ENCODE measurements around the gene MAFF. TPM values are rescaled to one million over a fixed set of nuclear protein-coding genes. Genes with fewer than 3 reads are reported as not detected.

MAFF gene
- polyA plus RNA-seq, 10 donors = 2.9 to 5.9 (median 4.3) TPM

DNA sequence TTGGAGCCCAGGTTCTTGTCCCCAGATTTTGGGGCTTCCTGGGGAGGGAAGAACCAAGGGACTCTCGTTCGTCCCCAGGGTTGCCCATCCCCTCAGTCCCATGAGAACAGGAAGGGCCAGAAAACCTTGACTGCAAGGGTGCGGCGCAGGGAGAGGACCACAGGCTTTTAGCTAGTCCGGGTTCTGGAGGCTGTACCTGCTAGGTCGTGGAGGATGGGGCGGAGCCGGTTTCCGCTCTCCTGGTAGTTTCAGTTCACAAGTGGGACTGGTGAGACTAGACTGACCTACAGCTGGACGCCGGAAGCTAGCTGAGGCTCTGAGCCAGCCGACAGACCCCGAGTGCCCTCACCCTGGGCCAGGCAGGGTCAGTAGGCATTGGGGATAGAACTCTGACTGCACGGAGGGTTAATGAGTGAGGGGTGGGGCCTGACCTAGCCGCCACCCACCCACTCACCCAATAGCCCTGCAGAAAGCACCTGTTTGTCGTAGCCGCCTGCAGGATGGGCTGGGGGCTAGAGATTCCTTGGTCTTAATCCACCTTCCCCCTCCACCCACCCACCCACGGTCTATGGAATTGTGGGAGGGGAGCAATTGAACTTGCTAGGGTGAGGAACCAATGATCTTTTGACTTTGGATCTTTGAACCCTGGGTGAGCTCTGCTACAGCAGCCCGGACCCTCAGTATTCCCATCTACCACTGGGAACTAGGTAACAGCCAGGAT is 1.5 kb downstream of the MAFF start:
- DNase-seq = peak in 1 of 3 donors; percentile 53

DNA sequence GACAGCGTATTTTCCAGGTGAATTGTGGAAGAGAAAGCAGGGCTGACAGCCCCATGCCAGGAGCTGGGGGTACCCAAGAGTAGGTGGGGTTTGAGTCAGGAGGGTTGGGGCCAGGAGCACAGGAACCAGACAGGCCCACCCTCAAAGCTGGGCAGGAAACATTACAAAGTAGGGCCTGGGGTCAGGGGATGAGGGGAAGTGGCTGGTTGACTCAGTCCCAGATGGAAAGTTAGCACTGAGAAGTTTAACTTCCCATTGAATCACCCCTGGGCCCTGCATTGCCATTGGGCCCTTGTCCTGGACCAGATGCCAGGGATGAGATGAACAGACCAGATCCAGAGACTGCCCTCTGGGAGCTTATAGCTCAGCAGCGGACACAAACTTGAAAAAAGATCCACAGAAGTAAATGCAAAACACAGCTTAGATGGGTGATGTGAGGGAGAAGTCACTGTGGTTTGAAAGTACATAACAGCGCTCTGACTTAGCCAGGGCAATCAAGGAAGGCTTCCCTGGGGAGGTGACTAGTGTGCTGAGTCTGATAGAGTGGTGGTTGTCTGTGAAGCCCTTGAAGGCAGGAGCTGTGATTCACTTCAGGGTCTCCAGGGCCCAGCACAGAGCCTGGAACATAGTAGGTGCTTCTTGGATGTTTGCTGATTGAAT is 2.2 kb downstream of the MAFF start:
- DNase-seq = no peak

DNA sequence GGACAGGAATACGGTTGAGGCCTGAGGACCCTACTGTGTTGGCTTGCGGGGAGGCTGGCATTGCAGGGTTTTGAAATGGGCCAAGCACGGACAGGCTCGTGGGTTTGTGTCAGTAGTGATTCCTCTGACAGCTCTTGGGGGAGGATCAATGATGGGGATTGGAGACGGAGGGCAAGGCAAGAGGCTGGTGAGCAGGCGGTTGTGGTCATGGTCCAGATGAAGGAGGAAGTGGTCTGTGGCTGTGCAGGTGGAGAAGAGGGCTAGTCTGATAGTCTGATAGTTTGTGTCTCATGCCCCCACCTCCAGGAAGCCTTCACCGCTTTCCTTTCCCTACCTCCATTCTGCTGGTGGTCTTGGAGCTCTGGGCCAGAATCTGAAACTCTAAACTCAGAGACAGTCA is 3.0 kb downstream of the MAFF start:
- DNase-seq = no peak

DNA sequence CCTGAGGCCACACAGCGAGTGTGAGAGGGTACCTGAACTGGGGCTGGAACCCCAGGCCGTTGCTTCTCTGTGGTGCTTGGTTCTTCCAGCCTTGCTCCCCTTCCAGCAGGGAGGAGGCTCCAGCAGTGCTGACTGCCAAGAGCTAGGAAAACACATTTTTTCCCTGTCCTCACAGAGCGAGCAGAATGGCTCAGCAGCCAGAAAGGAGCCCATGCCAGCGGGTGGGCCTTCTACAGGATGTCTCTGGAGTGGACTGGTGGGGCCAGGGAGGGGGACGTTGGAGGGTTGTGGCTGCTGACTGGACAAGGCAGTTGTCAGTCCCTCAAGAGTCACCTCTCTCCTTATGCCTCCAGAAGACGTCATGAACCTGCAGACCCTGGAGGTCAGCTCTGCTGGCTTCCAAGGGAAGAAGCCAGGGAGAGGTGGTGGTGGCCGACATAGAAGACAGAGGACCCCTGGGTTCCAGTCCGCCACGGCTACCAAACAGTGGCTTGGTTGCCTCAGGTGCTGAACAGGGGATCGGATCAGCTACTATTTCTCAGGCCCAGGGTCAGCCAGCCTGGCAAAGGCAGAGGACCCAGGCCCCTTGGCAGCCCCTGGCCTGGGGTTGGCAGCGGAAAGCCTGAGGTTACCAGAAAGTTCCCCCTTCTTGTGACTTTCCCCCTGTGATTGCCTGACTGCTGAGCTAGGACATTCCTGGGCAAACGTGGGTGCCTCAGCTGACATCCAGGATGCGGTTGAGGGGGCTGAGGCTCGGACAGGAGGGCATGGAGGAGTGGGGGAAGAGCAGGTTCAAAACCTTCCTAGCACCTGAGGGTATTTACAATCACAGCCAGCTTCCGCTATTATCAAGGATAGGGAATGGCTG is 3.7 kb downstream of the MAFF start:
- DNase-seq = peak; percentile 85 to 95 (median 94)

DNA sequence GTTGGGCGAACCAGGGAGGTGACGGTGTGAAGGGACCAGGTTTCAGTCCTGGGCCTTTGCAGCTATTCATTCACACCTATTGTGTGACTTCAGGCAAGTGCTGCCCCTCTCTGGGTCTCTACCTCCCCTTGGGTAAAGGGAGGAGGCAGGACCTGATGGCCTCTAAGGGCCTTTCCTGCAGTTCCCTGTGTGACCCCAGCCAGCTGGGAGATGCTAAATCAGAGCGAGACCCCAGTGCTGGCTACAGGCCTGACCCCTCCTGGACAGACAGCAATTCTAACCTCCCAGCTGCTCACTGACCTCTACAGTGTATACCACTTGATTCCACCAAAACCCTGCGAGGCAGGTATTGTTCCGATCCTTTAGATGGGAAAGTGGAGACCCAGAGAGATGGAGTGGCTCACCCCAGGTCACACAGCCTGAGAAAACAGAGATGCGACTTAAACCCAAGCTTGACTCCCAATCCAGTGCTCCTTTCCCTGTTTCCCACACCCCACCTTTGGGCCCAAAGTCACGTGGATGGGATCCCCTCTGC is 6.2 kb downstream of the MAFF start:
- no peak for DNase-seq

DNA sequence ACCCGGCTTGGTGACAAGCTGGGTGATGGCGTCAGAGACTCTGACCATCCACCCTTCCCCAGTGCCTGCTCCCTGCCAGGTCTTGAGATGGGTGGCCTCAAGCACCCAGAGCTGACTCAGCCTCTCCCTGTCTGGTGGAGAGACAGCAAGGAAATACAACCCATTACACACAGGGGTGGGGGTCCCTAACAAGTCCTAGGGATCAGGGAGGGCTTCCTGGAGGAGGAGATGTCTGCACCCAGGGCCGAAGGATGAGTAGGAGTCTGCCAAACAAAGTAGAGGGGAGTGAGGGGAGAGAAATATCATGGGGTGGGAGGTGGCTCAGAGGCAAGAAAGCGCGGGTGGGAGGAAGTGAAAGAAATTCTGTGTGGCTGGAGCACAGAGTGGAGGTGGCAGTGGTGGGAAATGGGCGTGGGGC is 6.8 kb downstream of the MAFF start:
- no peak for DNase-seq

DNA sequence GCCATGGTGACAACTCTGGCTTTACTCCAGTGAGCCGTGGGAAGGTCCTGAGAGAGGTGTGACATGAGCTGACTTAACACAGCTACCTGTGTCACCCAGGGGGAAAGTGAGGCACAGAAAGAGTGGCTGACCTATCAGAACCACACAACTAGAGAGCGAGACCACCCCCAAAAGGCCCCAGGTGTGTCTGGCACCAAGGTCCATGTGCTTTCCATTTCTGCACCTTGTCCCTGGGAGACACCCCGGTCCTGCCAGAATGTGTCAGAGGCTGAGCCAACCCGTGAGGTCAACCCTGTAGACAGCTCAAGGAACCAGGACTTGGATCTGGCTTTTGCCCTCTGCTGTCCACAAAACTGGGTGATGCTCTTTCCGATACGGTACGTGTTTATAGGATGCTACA is 9.8 kb downstream of the MAFF start:
- DNase-seq = no peak

DNA sequence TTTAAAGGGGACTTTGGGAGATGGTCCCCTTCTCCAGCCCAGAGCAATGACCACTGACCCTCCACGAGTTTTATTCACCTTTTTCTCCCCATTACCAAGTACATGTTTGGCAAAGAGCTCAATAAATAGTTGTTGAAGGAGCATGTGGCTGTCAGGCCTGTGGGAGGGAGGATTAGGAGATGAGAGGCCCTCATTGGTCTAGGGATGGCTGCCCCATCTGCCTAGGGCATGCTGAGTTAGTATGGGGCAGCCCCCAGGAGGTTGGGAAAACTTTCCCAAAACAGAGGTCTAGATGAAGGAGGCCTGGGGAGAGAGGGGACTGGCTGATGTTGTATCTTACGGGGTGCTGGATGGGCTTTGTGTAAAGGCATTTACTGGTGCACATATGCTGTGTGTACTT is 10.6 kb downstream of the MAFF start:
- DNase-seq = no peak

DNA sequence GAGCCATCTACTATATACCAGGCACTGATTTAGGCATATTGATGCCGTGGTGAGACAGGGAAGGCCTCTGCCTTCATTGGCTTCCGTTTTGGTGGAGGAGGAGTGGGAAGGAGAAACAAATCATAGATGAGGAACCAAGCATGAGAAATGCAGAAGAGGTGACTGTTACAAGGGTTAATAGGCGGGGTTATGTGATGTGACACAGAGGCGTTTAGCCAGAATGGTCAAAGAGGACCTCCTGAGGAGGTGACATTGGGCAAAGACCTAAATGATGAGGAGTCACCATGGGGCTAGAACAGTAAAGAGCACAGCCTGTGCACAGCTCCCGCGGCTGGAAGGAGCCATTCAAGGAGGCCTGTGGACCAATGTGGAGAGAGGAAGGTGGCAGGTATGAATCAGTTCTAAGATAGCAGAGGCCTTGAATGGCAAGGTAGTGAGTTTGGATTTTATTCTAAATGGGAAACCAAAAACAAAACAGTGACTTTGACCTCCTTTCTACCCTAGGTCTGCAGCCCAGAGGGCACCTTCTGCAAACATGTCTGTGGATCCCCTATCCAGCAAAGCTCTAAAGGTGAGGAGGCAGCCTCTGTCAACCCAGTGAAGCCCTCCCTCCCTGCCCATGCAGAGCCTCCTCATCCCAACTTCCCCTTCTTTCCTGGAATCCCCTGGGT is 11.7 kb downstream of the MAFF start:
- DNase-seq = no peak

DNA sequence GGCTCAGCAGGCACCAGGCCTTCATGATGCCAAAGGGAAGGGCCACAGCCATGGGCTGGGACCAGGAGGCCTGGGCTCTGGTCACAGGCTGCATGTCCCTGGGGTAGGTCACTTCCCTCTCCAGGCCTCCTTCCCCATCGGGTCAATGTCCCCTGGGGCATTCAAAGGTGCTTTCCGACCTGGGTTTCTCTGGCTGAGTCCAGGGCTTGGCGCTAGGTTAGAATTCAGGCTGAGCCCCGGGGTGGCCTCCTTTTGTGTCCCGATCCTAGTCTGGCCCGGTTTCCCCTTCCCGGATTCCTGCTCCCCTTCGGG is 12.2 kb downstream of the MAFF start:
- no peak for DNase-seq

DNA sequence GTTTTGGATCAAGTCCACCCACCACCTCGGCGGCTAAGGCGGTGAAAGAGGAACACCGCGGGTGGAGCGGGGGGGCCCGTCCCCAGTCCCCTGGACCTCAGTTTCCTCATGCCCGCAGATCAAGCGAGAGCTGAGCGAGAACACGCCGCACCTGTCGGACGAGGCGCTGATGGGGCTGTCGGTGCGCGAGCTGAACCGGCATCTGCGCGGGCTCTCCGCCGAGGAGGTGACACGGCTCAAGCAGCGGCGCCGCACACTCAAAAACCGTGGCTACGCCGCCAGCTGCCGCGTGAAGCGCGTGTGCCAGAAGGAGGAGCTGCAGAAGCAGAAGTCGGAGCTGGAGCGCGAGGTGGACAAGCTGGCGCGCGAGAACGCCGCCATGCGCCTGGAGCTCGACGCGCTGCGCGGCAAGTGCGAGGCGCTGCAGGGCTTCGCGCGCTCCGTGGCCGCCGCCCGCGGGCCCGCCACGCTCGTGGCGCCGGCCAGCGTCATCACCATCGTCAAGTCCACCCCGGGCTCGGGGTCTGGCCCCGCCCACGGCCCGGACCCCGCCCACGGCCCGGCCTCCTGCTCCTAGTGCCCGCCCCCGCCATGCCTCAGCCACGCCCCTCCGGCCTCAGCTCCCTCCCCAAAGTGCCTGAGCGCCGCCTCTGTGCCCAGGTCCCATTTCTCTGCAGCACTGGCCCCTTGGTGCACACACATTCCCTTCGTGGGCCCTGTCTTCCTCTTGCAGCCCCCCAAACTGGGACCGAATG is 12.7 kb downstream of the MAFF start:
- DNase-seq = peak in 2 of 3 donors; percentile 78 to 88

DNA sequence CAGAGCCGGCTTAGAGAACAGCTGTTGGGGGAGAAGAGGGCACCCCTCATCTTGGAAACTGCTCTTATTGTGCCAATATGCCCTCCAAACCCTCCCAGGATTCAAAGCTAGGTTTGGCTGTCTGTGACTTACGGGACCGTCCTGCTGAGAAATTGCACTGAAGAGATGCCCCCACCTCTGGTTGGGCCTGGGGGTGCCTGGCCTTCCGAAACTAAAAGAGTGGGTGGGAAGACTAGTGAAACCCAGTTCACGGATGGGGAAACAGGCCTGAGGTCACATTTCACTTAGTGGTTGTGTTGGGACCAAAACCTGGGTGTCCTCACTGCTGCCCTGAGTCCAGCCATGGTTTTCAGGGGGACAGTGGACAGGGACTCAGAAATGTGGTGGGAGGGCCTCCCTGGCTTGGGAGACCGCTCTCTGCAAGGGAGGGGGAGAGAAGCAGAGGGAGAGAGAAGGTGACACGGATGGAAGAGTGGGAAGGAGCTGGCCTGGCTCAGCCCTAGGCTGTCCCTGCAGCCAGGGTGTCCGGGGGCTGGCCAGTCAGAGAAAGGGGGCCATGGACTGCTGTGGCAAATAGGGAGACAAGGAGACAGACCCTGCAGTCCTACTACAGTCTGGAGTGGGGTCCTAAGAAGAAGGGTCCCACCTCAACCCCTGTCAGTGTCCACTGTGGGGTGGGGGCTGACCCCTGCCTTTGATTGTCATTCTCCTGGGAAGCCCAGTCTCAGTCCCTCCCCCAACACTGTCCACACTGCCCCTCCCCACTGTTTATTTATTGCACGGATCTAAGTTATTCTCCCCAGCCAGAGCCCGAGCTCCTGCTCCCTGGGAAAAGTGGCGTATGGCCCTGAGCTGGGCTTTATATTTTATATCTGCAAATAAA is 13.6 kb downstream of the MAFF start:
- DNase-seq = no peak

DNA sequence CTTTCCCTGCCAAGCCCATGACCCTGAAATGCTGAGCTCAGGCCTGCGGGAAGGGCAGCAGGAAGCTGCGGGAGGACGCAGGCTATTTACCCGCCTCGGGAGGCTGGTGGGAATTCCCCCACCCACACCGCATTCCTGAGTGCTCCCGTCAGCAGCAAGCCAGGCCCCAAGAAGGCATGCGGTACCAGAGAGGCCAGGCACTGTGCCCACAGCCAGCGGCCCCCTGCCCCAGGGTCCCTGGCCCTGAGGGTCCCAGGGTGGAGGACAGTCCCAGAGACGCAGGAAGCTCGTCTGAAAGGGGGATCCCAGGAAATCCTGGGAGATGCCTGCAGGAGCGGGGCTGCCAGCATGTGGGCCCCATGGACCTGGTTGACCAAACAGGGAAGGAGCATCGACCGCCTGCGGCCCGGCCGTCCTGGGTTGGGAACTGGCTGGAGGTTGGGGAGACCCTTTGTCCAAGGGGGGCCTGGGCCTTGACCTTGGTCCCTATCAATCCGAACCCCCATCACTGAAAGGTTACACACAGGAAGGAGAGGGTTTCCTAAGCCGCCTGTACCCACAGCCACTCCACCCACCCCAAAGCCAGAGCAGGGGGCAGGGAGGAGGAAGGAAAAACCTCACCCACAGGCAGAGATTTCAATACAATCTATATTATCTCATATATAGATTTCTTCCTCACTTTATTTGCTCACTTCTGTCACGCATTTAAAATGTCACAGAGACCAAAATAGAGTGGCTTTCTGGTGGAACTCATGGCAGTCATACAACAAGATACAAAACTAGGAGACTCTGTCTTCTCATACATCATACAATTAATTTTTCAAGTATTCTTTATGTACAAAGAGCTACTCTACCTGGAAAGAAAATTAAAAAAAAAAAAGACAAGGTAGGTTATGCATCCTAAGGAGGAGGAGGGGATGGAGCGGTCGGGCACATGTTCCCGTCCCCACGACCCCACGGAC is 17.1 kb downstream of the MAFF start:
- DNase-seq = peak in 2 of 3 donors; percentile 79

DNA sequence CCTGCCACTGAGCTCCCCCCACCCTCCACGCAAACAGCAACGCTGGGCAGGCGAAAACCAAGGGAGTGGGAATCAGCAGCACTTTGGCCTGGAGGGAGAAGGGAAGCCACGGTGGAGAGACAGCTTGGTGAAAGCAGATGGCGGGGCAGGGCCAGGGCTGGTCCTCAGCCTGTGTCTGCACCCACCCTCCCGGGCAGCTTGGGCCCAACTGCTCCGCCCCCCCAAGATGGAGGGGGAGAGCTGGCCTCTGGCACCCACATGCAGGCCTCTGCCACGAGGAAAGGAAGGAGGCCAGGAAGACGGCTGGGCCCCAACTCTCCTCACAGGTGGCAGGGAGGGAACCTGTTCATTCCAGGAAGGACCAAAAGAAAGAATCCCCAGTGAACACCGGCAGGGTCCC is 17.8 kb downstream of the MAFF start:
- no peak for DNase-seq

DNA sequence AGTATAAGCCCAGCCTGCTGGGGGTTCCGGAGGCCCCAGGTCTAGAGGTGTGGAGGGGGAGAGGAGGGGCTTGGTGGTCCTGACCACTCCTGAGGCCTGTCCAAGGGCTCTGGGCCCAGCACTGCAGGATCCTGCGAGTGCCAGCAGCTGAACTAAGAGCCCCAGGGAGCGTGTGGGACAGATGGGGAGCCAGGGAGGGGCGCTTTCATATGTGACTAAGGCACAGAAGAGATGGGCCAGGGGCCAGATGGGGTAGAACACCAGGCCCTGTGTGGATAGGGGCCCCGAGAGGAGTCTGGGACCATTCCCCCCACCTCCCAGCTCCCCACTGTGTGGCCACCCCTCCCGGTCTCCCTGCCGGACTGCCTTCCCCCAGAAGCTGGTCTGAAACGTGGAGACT is 18.4 kb downstream of the MAFF start:
- DNase-seq = no peak

DNA sequence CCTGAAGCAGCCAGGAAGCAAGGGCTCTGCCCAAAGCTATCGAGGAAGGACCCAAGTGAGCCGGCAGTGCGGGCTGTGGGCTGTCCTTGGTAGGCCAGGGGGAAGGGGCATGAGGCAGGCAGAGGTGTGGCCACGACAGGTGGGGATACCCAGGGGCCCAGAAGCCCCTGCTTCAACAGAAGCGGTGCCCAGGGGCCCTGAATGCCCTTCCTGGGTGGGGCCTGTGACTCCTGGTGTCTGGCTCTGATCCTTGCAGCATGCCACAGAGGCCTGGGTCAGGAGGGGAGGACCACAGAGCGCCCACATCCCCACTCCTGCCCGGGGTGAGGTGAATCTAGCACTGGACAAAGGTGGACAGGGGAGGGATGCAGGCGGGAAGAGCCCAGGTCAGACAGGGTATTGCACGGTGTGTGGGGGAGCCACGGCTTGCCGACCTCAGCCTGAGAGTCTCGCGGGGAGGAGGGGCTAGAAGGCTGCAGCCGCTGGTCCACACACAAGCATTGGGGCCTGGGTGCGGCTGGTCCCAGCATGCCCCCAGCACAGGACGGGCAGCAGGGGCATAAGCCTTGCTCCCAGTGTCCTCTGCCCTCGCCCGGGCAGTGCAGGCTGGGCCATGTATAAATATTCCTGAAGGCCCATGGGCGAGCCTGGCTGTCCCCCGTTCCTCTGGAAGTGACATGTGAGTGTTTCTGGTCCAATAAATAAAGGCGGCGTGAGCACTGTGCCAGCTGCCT is 19.0 kb downstream of the MAFF start:
- DNase-seq = no peak

DNA sequence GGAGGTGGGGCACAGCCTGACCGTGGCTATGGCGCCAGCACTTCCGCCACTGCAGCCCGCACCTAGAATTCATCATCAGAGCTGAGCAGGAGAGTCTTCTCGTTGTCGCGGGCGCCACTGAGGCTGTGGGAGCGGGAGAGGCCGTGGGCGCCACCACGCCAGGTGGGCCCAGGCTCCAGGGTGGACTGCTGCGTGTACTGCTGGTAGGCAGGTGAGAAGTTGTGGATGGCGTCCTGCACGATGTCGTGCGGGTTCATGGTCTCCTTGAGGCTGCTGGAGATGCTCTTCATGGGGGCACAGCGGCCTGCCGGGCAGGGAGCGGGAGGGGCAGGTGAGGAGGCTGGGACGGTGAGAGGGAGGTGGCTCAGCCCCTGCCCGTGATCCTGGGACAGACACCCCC is 19.6 kb downstream of the MAFF start:
- no peak for DNase-seq
